Fibroblast of pulmonary artery (primary cell): ENCODE results near the gene CD82.
"Not testable (repeated sequence)": the region's sequence is repeated elsewhere in the genome, so short reads cannot be mapped to it uniquely, and the experiment has no call there.

Experiments
- DNase-seq: peaks from one replicate; pipeline ENCODE4 v3.0.0-alpha.2; 2010; ENCODE audit warnings: low read depth
- H3K4me3 ChIP-seq: replicated peaks from 2 replicates; pipeline ENCODE4 v1.5.1; 2011; ENCODE audit warnings: low read depth, mild to moderate bottlenecking, control low read depth, low read length, moderate library complexity
- TF ChIP-seq, protein P1 (sequence below): IDR thresholded peaks from 2 replicates; pipeline ENCODE4 v1.5.1; 2011; ENCODE audit warnings: mild to moderate bottlenecking, control low read depth, low read length, inconsistent platforms; ENCODE audit errors: missing control alignments

CD82 gene

DNA sequence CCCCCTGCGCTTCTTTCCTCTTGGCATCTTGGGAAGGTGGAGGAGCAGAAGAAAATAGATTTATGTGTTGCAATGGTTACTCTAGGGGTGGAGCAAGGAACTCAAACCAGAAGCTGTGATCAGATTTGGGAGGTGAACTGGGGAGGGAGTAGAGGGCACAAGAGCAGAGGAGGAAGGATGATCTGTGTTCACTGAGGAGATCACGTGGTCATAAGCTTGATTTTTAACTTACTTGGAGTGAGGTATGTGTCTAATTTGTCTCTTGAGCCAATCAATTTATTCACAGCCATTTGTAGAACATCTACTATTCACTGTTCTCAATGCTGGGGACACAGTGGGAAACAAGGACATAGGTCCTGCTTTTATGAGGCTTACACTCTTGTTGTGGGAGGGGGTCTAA is 24.8 kb upstream of the CD82 start:
- TF ChIP-seq, protein P1, sequence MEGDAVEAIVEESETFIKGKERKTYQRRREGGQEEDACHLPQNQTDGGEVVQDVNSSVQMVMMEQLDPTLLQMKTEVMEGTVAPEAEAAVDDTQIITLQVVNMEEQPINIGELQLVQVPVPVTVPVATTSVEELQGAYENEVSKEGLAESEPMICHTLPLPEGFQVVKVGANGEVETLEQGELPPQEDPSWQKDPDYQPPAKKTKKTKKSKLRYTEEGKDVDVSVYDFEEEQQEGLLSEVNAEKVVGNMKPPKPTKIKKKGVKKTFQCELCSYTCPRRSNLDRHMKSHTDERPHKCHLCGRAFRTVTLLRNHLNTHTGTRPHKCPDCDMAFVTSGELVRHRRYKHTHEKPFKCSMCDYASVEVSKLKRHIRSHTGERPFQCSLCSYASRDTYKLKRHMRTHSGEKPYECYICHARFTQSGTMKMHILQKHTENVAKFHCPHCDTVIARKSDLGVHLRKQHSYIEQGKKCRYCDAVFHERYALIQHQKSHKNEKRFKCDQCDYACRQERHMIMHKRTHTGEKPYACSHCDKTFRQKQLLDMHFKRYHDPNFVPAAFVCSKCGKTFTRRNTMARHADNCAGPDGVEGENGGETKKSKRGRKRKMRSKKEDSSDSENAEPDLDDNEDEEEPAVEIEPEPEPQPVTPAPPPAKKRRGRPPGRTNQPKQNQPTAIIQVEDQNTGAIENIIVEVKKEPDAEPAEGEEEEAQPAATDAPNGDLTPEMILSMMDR = no peak
- no peak for DNase-seq
- H3K4me3 ChIP-seq = no peak overlapping the region

- H3K4me3 ChIP-seq = no peak overlapping the region
- TF ChIP-seq, protein P1 = no peak
- no peak for DNase-seq
Measured at GRCh38 chr11:44542372-44542771, 23.1 kb upstream of the CD82 start.

DNA sequence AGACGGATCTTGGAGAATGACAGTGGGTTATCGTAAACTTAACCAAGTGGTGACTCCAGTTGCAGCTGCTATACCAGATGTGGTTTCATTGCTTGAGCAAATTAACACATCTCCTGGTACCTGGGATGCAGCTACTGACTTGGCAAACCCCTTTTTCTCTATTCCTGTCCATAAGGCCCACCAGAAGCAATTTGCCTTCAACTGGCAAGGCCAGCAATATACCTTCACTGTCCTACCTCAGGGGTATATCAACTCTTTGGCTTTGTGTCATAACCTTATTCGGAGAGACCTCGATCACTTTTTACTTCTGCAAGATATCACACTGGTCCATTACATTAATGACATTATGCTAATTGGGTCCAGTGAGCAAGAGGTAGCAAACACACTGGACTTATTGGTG is 18.5 kb upstream of the CD82 start:
- H3K4me3 ChIP-seq, DNase-seq: not testable (repeated sequence)

DNA sequence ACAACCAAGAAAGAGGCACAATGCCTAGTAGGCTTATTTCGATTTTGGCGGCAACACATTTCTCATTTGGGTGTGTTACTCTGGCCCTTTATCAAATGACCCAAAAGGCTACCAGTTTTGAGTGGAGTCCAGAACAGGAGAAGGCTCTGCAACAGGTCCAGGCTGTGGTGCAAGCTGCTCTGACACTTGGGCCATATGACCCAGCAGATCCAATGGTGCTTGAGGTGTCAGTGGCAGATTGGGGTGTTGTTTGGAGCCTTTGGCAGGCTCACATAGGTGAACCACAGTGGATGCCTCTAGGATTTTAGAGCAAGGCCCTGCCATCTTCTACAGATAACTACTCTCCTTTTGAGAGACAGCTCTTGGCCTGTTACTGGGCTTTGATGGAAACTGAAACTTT is 17.9 kb upstream of the CD82 start:
- not testable (repeated sequence) for DNase-seq

DNA sequence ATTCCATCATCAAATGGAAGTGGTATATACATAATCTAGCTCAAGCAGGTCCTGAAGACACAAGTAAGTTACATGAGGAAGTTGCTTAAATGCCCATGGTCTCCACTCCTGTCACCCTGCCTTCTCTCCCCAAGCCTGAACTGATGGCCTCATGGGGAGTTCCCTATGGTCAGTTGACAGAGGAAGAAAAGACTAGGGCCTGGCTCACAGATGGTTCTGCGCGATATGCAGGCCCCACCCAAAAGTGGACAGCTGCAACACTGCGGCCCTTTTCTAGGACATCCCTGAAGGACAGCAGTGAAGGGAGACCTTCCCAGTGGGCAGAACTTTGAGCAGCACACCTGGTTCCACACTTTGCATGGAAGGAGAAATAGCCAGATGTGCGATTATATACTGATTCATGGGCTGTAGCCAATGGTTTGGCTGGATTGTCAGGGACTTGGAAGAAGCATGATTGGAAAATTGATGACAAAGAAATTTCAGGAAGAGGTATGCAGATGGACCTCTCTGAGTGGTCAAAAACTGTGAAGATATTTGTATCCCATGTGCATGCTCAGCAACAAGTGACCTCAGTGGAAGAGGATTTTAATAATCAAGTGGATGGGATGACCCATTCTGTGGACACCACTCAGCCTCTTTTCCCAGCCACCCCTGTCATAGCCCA is 17.3 kb upstream of the CD82 start:
- TF ChIP-seq, protein P1 = no peak

More for the DNA sequence above, 17.9 kb upstream of the CD82 start:
- not testable (repeated sequence) for H3K4me3 ChIP-seq

DNA sequence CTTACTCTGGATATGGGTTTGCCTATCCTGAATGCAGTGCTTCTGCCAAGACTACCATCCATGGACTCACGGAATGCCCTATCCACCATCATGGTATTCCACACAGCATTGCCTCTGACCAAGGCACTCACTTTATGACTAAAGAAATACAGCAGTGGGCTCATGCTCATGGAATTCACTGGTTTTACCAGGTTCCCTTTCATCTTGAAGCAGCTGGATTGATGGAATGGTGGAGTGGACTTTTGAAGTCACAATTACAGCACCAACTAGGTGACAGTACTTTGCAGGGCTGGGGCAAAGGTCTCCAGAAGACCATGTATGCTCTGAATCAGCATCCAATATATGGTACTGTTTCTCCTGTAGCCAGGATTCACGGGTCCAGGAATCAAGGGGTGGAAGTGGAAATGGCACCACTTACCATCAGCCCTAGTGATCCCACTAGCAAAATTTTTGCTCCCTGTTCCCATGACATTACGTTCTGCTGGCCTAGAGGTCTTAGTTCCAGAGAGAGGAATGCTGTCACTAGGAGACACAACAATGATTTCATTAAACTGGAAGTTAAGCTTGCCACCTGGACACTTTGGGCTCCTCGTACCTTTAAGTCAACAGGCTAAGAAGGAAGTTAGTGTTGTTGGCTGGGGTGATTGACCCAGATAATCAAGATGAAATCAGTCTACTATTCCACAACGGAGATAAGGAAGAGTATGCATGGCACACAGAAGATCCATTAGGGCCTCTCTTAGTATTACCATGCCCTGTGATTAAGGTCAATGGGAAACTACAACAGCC is 16.3 kb upstream of the CD82 start:
- H3K4me3 ChIP-seq, DNase-seq: not testable (repeated sequence)

More for the DNA sequence above, 17.3 kb upstream of the CD82 start:
- H3K4me3 ChIP-seq = no peak overlapping the region
- DNase-seq = no peak

GRCh38 chr11:44550123-44550522 is 15.3 kb upstream of the CD82 start:
- TF ChIP-seq, protein P1 = no peak
- DNase-seq = no peak
- H3K4me3 ChIP-seq = no peak overlapping the region

GRCh38 chr11:44551456-44552139 is 13.9 kb upstream of the CD82 start:
- H3K4me3 ChIP-seq = no peak overlapping the region
- no peak for DNase-seq
- TF ChIP-seq, protein P1 = no peak
